HG03439 (cell line): Measurements from ENCODE around the gene PRKD1.
"Not testable (repeated sequence)": the region's sequence is repeated elsewhere in the genome, so short reads cannot be mapped to it uniquely, and the experiment has no call there.

Source experiments
- ATAC-seq: cut with Tn5 transposase; IDR thresholded peaks from one replicate; pipeline ENCODE4 v1.9.1; 2021; ENCODE audit warnings: mild to moderate bottlenecking, moderate library complexity; ENCODE audit not compliant: unreplicated experiment

The PRKD1 gene

GRCh38 chr14:29802211-29802610 is 125.4 kb downstream of the PRKD1 start:
- no peak for ATAC-seq

GRCh38 chr14:29800961-29801360 is 126.7 kb downstream of the PRKD1 start:
- ATAC-seq: no peak

DNA sequence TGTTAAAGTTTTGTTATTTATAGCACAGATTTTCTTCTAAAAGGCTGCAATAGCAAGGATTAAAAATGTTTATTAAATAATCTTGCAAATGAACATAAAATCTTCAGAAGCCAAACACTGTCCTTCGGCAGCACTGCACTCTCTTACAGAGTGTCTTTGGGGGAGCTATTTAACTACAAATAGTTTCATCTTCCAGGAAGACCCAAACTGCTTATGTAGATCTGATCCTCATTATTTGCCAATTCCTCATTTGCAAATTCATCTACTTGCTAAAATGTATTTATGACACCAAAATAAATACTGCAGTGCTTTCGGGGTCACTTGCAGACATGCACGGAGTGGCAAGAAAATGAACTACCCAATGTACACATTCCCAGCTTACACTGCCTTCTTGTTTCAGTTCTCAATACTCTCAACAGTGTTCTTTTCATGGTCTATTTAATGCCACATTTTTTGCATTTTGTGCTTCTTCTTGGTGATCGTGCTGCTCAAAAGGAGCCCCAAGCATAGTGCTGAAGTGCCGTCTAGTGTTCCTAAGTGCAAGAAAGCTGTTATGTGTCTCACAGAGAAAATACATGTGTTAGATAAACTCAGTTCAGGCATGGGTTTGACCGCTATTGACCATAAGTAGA is 128.1 kb downstream of the PRKD1 start:
- no peak for ATAC-seq

DNA sequence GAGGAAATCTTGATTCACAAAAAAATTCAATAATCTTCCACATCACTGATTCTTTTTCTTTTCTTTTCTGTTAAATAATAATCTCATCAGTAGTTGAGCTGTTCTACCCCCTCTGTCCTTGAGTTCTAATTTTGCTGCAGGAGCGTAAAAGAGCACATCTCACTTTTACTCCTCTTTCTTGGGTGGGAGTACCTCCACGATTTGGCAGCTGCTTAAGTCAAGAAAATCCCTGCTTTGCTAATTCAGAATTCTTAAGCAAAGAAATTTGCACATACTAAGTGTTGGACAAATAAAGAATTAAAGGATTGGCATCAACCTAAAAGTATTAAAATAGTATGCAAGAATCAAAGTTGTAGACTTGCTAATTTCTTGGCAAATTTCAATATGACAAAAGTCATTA is 128.8 kb downstream of the PRKD1 start:
- ATAC-seq: no peak

DNA sequence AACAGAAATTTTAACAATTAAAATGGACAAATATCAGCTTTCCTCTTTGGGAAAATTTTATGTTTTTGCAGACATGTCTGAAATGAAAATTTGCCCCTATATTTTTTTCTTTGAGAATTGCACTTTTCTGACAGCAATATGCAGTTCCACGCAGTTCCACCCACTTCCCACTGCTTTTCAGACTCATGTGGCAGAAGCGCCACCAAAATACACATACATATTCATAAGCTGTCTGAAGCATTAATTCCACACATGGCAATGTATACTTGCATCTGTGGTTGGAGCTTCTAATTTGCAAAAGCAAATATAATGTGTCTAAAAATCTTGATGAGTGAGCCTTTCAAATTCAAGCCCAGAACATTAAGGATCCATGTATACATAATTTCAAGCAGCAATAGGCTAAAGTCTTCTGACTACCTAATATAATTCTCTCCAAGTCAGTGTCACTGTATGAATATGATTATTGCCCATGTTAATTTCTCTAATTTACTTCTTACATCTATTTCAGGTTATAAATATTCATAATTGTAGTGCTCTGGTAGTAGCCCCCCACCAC is 129.5 kb downstream of the PRKD1 start:
- ATAC-seq: no peak

DNA sequence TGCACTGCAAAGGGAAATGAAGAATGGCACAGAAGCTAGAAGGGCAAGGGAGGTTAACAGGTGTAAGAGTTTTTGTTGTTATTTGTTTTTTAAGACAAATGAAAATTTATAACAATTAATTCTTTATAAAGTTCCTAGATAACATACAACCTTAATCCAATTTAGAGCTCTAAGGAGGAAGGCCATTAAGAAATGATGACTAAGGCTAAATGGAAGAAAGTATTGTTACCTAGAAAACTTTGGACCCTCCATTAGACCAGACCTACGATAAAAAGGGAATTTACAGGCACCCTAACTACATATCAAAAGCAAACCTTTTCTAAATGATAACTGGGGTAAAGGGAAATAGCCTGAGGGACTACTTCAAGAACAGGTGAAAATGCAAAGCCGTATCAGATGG is 130.8 kb downstream of the PRKD1 start:
- no peak for ATAC-seq

DNA sequence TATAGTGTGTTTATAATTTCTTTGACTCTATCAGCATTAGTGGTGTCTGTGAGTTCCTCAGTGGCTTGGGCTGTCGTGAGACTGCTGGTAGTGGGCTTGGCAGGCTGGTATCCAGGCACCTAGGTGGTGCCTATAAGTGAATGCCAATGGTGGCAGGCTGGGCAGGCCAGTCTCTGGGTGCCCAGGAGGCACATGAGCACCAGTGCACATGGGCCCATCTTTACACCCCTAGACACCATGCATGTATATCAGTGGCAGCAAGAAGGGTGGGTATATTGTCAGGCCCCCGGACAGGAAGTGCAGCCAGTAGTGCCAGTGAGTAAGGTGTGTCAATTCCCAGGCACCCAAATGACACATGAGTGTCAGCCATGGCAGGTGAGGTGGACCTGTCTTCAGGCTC is 138.2 kb downstream of the PRKD1 start:
- no peak for ATAC-seq

GRCh38 chr14:29788093-29788492 is 139.6 kb downstream of the PRKD1 start:
- ATAC-seq: no peak

GRCh38 chr14:29783556-29783955 is 144.1 kb downstream of the PRKD1 start:
- no peak for ATAC-seq

- no peak for ATAC-seq
These were observed 145.6 kb downstream of the PRKD1 start for GRCh38 chr14:29782041-29782440.

DNA sequence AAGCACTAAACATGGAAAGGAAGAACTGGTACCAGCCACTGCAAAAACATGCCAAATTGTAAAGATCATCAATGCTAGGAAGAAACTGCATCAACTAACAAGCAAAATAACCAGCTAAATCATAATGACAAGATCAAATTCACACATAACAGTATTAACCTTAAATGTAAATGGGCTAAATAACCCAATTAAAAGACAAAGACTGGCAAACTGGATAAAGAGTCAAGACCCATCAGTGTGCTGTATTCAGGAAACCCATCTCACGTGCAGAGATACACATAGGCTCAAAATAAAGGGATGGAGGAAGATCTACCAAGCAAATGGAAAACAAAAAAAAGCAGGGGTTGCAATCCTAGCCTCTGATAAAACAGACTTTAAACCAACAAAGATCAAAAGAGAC is 150.5 kb downstream of the PRKD1 start:
- not testable (repeated sequence) for ATAC-seq

GRCh38 chr14:29773990-29774389 is 153.7 kb downstream of the PRKD1 start:
- ATAC-seq: no peak

GRCh38 chr14:29763342-29763858 is 164.2 kb downstream of the PRKD1 start:
- ATAC-seq: no peak

- ATAC-seq: peak; percentile 88
These were observed 167.9 kb downstream of the PRKD1 start for GRCh38 chr14:29759521-29760340.

- ATAC-seq: no peak
These were observed 169.9 kb downstream of the PRKD1 start for GRCh38 chr14:29757711-29758233.

- no peak for ATAC-seq
These were observed 170.4 kb downstream of the PRKD1 start for GRCh38 chr14:29757188-29757680.

- no peak for ATAC-seq
These were observed 171.6 kb downstream of the PRKD1 start for GRCh38 chr14:29756019-29756385.

DNA sequence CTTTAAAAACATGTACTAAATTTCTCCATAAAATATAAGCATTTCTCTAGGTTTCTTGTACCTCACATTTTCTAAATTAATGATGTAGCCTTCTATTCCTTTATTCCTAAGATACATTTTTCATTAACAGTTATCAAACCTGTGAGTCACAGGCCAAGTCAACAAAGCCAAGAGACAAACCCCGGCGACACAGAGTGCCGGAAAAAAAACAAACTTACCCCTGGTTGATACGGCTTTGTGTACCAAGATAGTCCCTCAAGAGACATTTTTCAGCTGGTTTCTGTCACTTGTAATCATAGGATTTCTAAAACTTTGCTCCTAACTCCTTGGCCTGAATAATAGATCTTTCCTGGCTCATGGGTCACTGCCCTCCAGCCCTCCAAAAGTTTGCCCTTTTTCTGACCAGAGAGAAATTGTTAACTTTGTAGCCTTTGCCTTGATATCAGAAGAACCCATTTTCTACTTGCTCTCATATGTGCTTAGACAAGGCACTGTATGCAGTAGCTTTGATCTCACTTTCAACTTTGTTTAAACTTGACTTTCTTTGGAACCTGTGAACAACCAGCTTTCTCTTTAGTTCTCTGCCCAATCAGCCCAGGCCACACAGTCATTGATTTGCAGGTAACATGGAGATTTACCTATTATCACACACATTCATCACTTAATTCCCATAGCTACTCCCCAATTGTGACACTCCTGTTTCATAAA is 172.2 kb downstream of the PRKD1 start:
- no peak for ATAC-seq

DNA sequence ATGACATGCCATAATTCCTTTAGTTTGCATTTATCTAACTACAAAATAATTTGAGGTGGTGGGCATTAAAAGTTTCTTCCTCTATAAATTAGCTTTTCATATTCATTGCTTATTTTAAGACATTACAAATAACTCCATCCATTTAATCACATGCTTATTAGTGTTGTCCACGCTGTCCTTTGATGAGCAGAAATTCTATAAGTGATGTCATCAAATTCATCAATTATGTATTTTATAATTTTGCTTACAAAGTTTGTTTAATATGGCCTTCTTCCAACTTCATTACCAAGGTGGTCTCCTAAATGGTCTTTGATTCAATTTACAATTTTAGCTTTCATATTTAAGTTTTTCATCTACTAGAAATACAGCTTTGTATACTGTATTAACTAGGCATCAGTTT is 173.5 kb downstream of the PRKD1 start:
- no peak for ATAC-seq

DNA sequence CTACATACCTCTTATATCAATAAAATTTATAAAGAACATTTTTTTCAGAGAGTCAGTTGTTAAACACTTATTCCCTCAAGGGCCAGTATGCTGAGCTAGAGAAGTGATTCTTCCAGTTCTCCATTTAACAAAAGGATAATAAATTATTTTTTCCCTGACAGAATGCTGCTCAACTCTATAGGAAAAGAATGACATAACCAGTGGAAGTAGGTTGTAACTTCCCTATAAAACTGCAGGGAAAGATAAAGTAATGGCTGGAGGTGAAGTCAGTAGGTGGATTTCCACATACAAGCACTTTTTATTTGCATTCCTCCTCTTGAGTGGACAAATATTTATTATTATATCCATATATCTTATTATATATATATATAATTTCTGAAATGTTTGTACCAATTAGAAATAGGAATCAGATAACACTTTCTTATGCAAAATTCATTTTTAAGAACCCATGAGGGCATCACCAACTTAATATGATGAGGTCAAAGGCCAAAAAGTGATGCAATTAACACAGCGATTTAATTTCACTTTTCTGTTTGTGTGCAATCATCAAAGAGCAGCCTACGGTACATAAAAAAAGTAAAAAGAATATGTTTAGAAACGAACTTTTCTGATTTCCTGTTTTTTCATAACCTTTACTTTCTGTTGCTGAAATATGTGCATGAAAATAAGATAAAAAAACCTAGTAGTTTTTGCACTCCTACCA is 175.3 kb downstream of the PRKD1 start:
- no peak for ATAC-seq
